ENCODE results near the gene NMBR. TPM values are rescaled to one million over a fixed set of nuclear protein-coding genes. Genes with fewer than 3 reads are reported as not detected.

The NMBR gene
- total RNA-seq, 1 experiment from 2014 or later, result not detected

GRCh38 chr6:142055219-142055618 is 91.7 kb downstream of the NMBR start:
- intact Hi-C loops (cut with micrococcal nuclease), result no loop called here
- no peaks in the 10 kb centered on the region for H3K79me2 ChIP-seq (ENCODE audit: insufficient read depth, low read length)
- CTCF ChIA-PET, result no interaction called here
- no peak for TF ChIP-seq YY1 (IDR thresholded peaks at IDR 0.05; ENCODE audit: extremely low read depth, insufficient replicate concordance, low read depth, low read length)
- no peak for TF ChIP-seq ZFX (IDR thresholded peaks at IDR 0.05)
- no peak for TF ChIP-seq POLR2AphosphoS5 (IDR thresholded peaks at IDR 0.05; ENCODE audit: low read depth, low read length)
- TF ChIP-seq POLR2A (IDR thresholded peaks at IDR 0.05; ENCODE audit: borderline replicate concordance, extremely low read depth, insufficient read depth, insufficient read length), result no peak
- ATAC-seq (no peak), DNase-seq (ENCODE audit: low read depth, low spot score) (no peak)
- 0 out of 4 replicates have a peak, but pooled peaks cover 0 to 5% of the 10 kb centered on the region in 2 experiments for H3K9me3 ChIP-seq (ENCODE audit: control insufficient read depth in 1 of 2, insufficient read depth in 1 of 2, low read depth in 1 of 2, low read length in 2 of 2)
- no peak overlapping the region for H2AFZ ChIP-seq (ENCODE audit: low read depth, low read length, poor library complexity, severe bottlenecking)
- no peaks in the 10 kb centered on the region for H4K20me1 ChIP-seq (ENCODE audit: insufficient read depth)
- no TSS peak for BruUV-seq (replicated peaks)
- no peaks in the 10 kb centered on the region for H3K4me1 ChIP-seq (ENCODE audit: control insufficient read depth in 1 of 2, insufficient read depth in 2 of 2, low read length in 2 of 2)
- H3K4me2 ChIP-seq (ENCODE audit: low read length), result no peak overlapping the region
- H3K27me3 ChIP-seq (ENCODE audit: insufficient read depth, low read length), result no peaks in the 10 kb centered on the region
- H3K27ac ChIP-seq (ENCODE audit: low read depth, low read length), result no peak overlapping the region
- no peak overlapping the region for H3K4me3 ChIP-seq (replicated peaks in 1 of 2; ENCODE audit: low read depth in 1 of 2, low read length in 2 of 2)
- no peaks in the 10 kb centered on the region for H3K9me2 ChIP-seq (ENCODE audit: insufficient read depth)
- RAD21 ChIA-PET (ENCODE audit: low non-redundant PET in 1 of 2, low total read pairs in 2 of 2, uncharacterized antibody in 2 of 2, unreplicated experiment in 2 of 2), result no interaction called here
- no peaks in the 10 kb centered on the region for H3K36me3 ChIP-seq (ENCODE audit: control insufficient read depth in 1 of 2, insufficient read depth in 2 of 2, low read length in 2 of 2)
- POLR2A ChIA-PET, result no interaction called here
- no peak overlapping the region for H3K9ac ChIP-seq (ENCODE audit: low read length)

GRCh38 chr6:142051404-142051803 is 95.5 kb downstream of the NMBR start:
- H3K4me2 ChIP-seq (ENCODE audit: low read length), result no peak overlapping the region
- H3K36me3 ChIP-seq (ENCODE audit: control insufficient read depth in 1 of 2, insufficient read depth in 2 of 2, low read length in 2 of 2), result no peaks in the 10 kb centered on the region
- intact Hi-C loops (cut with micrococcal nuclease), result no loop called here
- H3K9me2 ChIP-seq (ENCODE audit: insufficient read depth), result no peaks in the 10 kb centered on the region
- no peaks in the 10 kb centered on the region for H3K4me1 ChIP-seq (ENCODE audit: control insufficient read depth in 1 of 2, insufficient read depth in 2 of 2, low read length in 2 of 2)
- BruUV-seq (replicated peaks), result no TSS peak
- ATAC-seq, result no peak
- no peaks in the 10 kb centered on the region for H3K27me3 ChIP-seq (ENCODE audit: insufficient read depth, low read length)
- H3K9ac ChIP-seq (ENCODE audit: low read length), result no peak overlapping the region
- 0 out of 4 replicates have a peak, but pooled peaks cover 0 to 5% of the 10 kb centered on the region in 2 experiments for H3K9me3 ChIP-seq (ENCODE audit: control insufficient read depth in 1 of 2, insufficient read depth in 1 of 2, low read depth in 1 of 2, low read length in 2 of 2)
- no peak for DNase-seq (ENCODE audit: low read depth, low spot score)
- ChIA-PET CTCF (no interaction called here), RAD21 (ENCODE audit: low non-redundant PET in 1 of 2, low total read pairs in 2 of 2, uncharacterized antibody in 2 of 2, unreplicated experiment in 2 of 2) (no interaction called here), POLR2A (no interaction called here)
- no peaks in the 10 kb centered on the region for H4K20me1 ChIP-seq (ENCODE audit: insufficient read depth)
- H3K27ac ChIP-seq (ENCODE audit: low read depth, low read length), result no peak overlapping the region
- no peaks in the 10 kb centered on the region for H3K79me2 ChIP-seq (ENCODE audit: insufficient read depth, low read length)
- no peak overlapping the region for H2AFZ ChIP-seq (ENCODE audit: low read depth, low read length, poor library complexity, severe bottlenecking)
- TF ChIP-seq CBX3 (IDR thresholded peaks at IDR 0.05; ENCODE audit: low read depth) (no peak), ZNF274 (IDR thresholded peaks at IDR 0.05; ENCODE audit: low read depth, low read length) (no peak), FOSL1 (IDR thresholded peaks at IDR 0.05; ENCODE audit: low read depth) (no peak), SP1 (IDR thresholded peaks at IDR 0.05; ENCODE audit: low read depth) (no peak), RAD21 (IDR thresholded peaks at IDR 0.05; ENCODE audit: low read depth) (no peak), POLR2AphosphoS5 (IDR thresholded peaks at IDR 0.05; ENCODE audit: low read depth, low read length) (no peak), ZFX (IDR thresholded peaks at IDR 0.05) (no peak), ZBTB33 (IDR thresholded peaks at IDR 0.05; ENCODE audit: extremely low read depth, insufficient replicate concordance, low read length) (no peak), EZH2phosphoT487 (IDR thresholded peaks at IDR 0.05; ENCODE audit: borderline replicate concordance) (no peak), ELF1 (IDR thresholded peaks at IDR 0.05; ENCODE audit: borderline replicate concordance, low read depth) (no peak), POLR2A (IDR thresholded peaks at IDR 0.05; ENCODE audit: borderline replicate concordance, extremely low read depth, insufficient read depth, insufficient read length) (no peak), TCF7L2 (IDR thresholded peaks at IDR 0.05; ENCODE audit: borderline replicate concordance, extremely low read depth, insufficient read depth, insufficient read length) (no peak)
- no peak overlapping the region for H3K4me3 ChIP-seq (replicated peaks in 1 of 2; ENCODE audit: low read depth in 1 of 2, low read length in 2 of 2)

All from HCT116 (cell line).